Naive thymus-derived CD4-positive, alpha-beta T cell (primary cell): ENCODE measurements around the gene LARGE1. TPM values are rescaled to one million over a fixed set of nuclear protein-coding genes. Genes with fewer than 3 reads are reported as not detected.

Source experiments
- ATAC-seq: fragments of 150-1000 bp; cut with Tn5 transposase; 2 replicates; pipeline ENCODE4 v1.10.0; 2021; ENCODE audit warnings: mild to moderate bottlenecking, moderate library complexity
- CTCF ChIA-PET: fragments of 350-600 bp; sonication (Branson Sonifier 250); formaldehyde crosslinking; loops from one replicate; lab custom pipeline; 2021; ENCODE audit warnings: antibody characterized with exemption; lab: Charles Lee
- POLR2A ChIA-PET: fragments of 350-600 bp; sonication (Branson Sonifier 250); formaldehyde crosslinking; loops from one replicate; lab custom pipeline; 2021; ENCODE audit warnings: antibody characterized with exemption, inconsistent platforms; lab: Charles Lee
- DNase-seq, 9 donors: peaks; one replicate each; pipeline versions ENCODE4 v3.0.0 to v3.0.0-alpha.2; 2020 to 2022; ENCODE audit warnings: mixed read lengths in 1 of 9
- H3K27ac ChIP-seq: one replicate; pipeline ENCODE4 v1.7.0; 2013; ENCODE audit warnings: mild to moderate bottlenecking, low read depth, low read length, moderate library complexity
- H3K27me3 ChIP-seq, 2 donors: one replicate each; pipeline ENCODE4 v1.7.0; 2013; ENCODE audit warnings: low read length in 2 of 2, mild to moderate bottlenecking in 2 of 2, moderate library complexity in 2 of 2; ENCODE audit not compliant: control insufficient read depth in 2 of 2, insufficient read depth in 2 of 2
- H3K36me3 ChIP-seq, 3 experiments: 1 replicate in 2 of 3; 2 replicates in 1 of 3; pipeline ENCODE4 v1.7.0; 2013; ENCODE audit warnings: low read length in 3 of 3, mild to moderate bottlenecking in 3 of 3, moderate library complexity in 1 of 3; ENCODE audit not compliant: insufficient read depth in 3 of 3, control insufficient read depth in 2 of 3
- H3K4me1 ChIP-seq, 2 donors: one replicate each; pipeline ENCODE4 v1.7.0; 2013; ENCODE audit warnings: low read length in 2 of 2, mild to moderate bottlenecking in 2 of 2, moderate library complexity in 1 of 2; ENCODE audit not compliant: control insufficient read depth in 2 of 2, insufficient read depth in 2 of 2
- H3K4me3 ChIP-seq: 2 replicates; pipeline ENCODE4 v1.7.0; 2013; ENCODE audit warnings: mild to moderate bottlenecking, low read length
- H3K9me3 ChIP-seq, 3 experiments: 1 replicate in 2 of 3; 2 replicates in 1 of 3; pipeline ENCODE4 v1.7.0; 2013; ENCODE audit warnings: low read length in 3 of 3; ENCODE audit not compliant: control insufficient read depth in 2 of 3
- H3K27ac Mint-ChIP-seq, 9 donors: one replicate each; pipeline ENCODE4 v1.8.0; 2020 to 2022; ENCODE audit warnings: mixed read lengths in 9 of 9, mild to moderate bottlenecking in 8 of 9, moderate library complexity in 5 of 9, inconsistent platforms in 2 of 9
- H3K27me3 Mint-ChIP-seq, 5 donors: one replicate each; pipeline ENCODE4 v1.8.0; 2021 to 2022; ENCODE audit warnings: mixed read lengths in 5 of 5, mild to moderate bottlenecking in 1 of 5
- H3K36me3 Mint-ChIP-seq, 5 donors: one replicate each; pipeline ENCODE4 v1.8.0; 2020 to 2022; ENCODE audit warnings: mixed read lengths in 5 of 5, mild to moderate bottlenecking in 3 of 5, inconsistent platforms in 1 of 5
- H3K4me1 Mint-ChIP-seq, 7 donors: one replicate each; pipeline ENCODE4 v1.8.0; 2020 to 2022; ENCODE audit warnings: mixed read lengths in 7 of 7, mild to moderate bottlenecking in 3 of 7, inconsistent platforms in 1 of 7
- H3K4me3 Mint-ChIP-seq, 10 donors: one replicate each; pipeline ENCODE4 v1.8.0; 2020 to 2022; ENCODE audit warnings: mild to moderate bottlenecking in 10 of 10, mixed read lengths in 10 of 10, moderate library complexity in 6 of 10, inconsistent platforms in 2 of 10
- H3K9me3 Mint-ChIP-seq, 11 donors: one replicate each; pipeline ENCODE4 v1.8.0; 2020 to 2022; ENCODE audit warnings: mixed read lengths in 11 of 11, mild to moderate bottlenecking in 4 of 11, inconsistent platforms in 1 of 11, moderate library complexity in 1 of 11
- intact Hi-C, 2 donors: fragments of 100-400 bp; cut with micrococcal nuclease; formaldehyde crosslinking; loops; one replicate each; pipeline ENCODE4 v1.15.1; 2023
- polyA plus RNA-seq, 2 donors: library from polyadenylated mRNA; unstranded; fragments of 300-500 nt; fragmentation: Illumina TruSeq; gene quantifications; one replicate each; pipeline ENCODE4 v1.2.3, GENCODE V29; 2021
- total RNA-seq, 6 experiments: library from RNA in 5 of 6; stranded (reverse) in 5 of 6; gene quantifications; 1 replicate in 5 of 6; 2 replicates in 1 of 6; pipeline ENCODE4 v1.2.3 and lab custom pipeline; 2021 to 2026

Gene LARGE1
- total and polyA plus RNA-seq, 7 experiments from 2014 or later: 2.3 to 4.8 (median 3.0) TPM; not detected in 3

GRCh38 chr22:33481550-33481949, 438.7 kb downstream of the LARGE1 start:
- ChIA-PET POLR2A (no interaction called here), CTCF (no interaction called here)
- Histone ChIP-seq H3K4me1 (no peaks in the 10 kb centered on the region), H3K27me3 (no peaks in the 10 kb centered on the region), H3K4me3 (no peak overlapping the region), H3K27ac (no peak overlapping the region), H3K9me3 (no peaks in the 10 kb centered on the region), H3K36me3 (no peaks in the 10 kb centered on the region)
- Mint-ChIP-seq H3K4me3 (no peak overlapping the region), H3K4me1 (no peaks in the 10 kb centered on the region), H3K36me3 (no peaks in the 10 kb centered on the region), H3K9me3 (peaks cover 0 to 7% (median 0%) of the 10 kb centered on the region in 11 donors), H3K27ac (no peak overlapping the region), H3K27me3 (peaks cover 0 to 12% (median 0%) of the 10 kb centered on the region in 5 donors)
- DNase-seq (no peak), ATAC-seq (no peak)
- intact Hi-C loops: no loop called here

- H3K27me3 ChIP-seq: no peaks in the 10 kb centered on the region
- no peaks in the 10 kb centered on the region for H3K4me1 ChIP-seq
- CTCF ChIA-PET: no interaction called here
- Mint-ChIP-seq H3K36me3 (no peaks in the 10 kb centered on the region), H3K27me3 (peaks cover 0 to 3% (median 0%) of the 10 kb centered on the region in 5 donors), H3K4me1 (no peaks in the 10 kb centered on the region), H3K9me3 (peaks cover 0 to 3% (median 0%) of the 10 kb centered on the region in 11 donors), H3K27ac (no peak overlapping the region), H3K4me3 (no peak overlapping the region)
- POLR2A ChIA-PET: no interaction called here
- H3K9me3 ChIP-seq: no peaks in the 10 kb centered on the region
- H3K36me3 ChIP-seq: no peaks in the 10 kb centered on the region
- H3K4me3 ChIP-seq: no peak overlapping the region
- DNase-seq (no peak), ATAC-seq (no peak)
- intact Hi-C loops: no loop called here
- no peak overlapping the region for H3K27ac ChIP-seq
Observed at GRCh38 chr22:33477120-33478111, 442.9 kb downstream of the LARGE1 start.

- Histone ChIP-seq H3K4me3 (no peak overlapping the region), H3K27me3 (no peaks in the 10 kb centered on the region), H3K36me3 (no peaks in the 10 kb centered on the region), H3K9me3 (no peaks in the 10 kb centered on the region), H3K27ac (no peak overlapping the region), H3K4me1 (no peaks in the 10 kb centered on the region)
- CTCF ChIA-PET: no interaction called here
- Mint-ChIP-seq H3K9me3 (peaks cover 0 to 6% (median 0%) of the 10 kb centered on the region in 11 donors), H3K36me3 (no peaks in the 10 kb centered on the region), H3K27me3 (no peaks in the 10 kb centered on the region), H3K4me3 (no peak overlapping the region), H3K4me1 (no peaks in the 10 kb centered on the region), H3K27ac (no peak overlapping the region)
- intact Hi-C loops: no loop called here
- POLR2A ChIA-PET: no interaction called here
- no peak for DNase-seq
- no peak for ATAC-seq
Observed at GRCh38 chr22:33476716-33477115, 443.6 kb downstream of the LARGE1 start.

- POLR2A ChIA-PET: no interaction called here
- H3K4me3 Mint-ChIP-seq: no peak overlapping the region
- CTCF ChIA-PET: no interaction called here
Observed at GRCh38 chr22:33476206-33476605, 444.1 kb downstream of the LARGE1 start.

GRCh38 chr22:33474587-33474986, 445.7 kb downstream of the LARGE1 start:
- no peak for DNase-seq
- peaks cover 0 to 4% (median 0%) of the 10 kb centered on the region in 5 donors for H3K36me3 Mint-ChIP-seq
- H3K27me3 Mint-ChIP-seq: no peaks in the 10 kb centered on the region
- Histone ChIP-seq H3K36me3 (no peaks in the 10 kb centered on the region), H3K4me3 (no peak overlapping the region), H3K27ac (no peak overlapping the region), H3K9me3 (no peaks in the 10 kb centered on the region), H3K4me1 (no peaks in the 10 kb centered on the region), H3K27me3 (no peaks in the 10 kb centered on the region)
- ChIA-PET POLR2A (no interaction called here), CTCF (no interaction called here)
- ATAC-seq: no peak
- intact Hi-C loops: no loop called here
- H3K27ac Mint-ChIP-seq: no peak overlapping the region
- no peaks in the 10 kb centered on the region for H3K4me1 Mint-ChIP-seq
- no peak overlapping the region for H3K4me3 Mint-ChIP-seq
- peaks cover 0 to 10% (median 2%) of the 10 kb centered on the region in 11 donors for H3K9me3 Mint-ChIP-seq

More at GRCh38 chr22:33476206-33476605, 444.1 kb downstream of the LARGE1 start:
- no peak overlapping the region for H3K27ac Mint-ChIP-seq
- Histone ChIP-seq H3K27me3 (no peaks in the 10 kb centered on the region), H3K27ac (no peak overlapping the region), H3K4me3 (no peak overlapping the region), H3K9me3 (no peaks in the 10 kb centered on the region), H3K36me3 (no peaks in the 10 kb centered on the region), H3K4me1 (no peaks in the 10 kb centered on the region)
- DNase-seq (no peak), ATAC-seq (no peak)
- intact Hi-C loops: no loop called here
- H3K36me3 Mint-ChIP-seq: no peaks in the 10 kb centered on the region
- peaks cover 0 to 6% (median 0%) of the 10 kb centered on the region in 11 donors for H3K9me3 Mint-ChIP-seq
- no peaks in the 10 kb centered on the region for H3K4me1 Mint-ChIP-seq
- H3K27me3 Mint-ChIP-seq: no peaks in the 10 kb centered on the region

GRCh38 chr22:33472462-33473344, 447.6 kb downstream of the LARGE1 start:
- Histone ChIP-seq H3K36me3 (no peaks in the 10 kb centered on the region), H3K9me3 (no peaks in the 10 kb centered on the region), H3K27me3 (no peaks in the 10 kb centered on the region), H3K4me1 (no peaks in the 10 kb centered on the region), H3K27ac (no peak overlapping the region), H3K4me3 (no peak overlapping the region)
- Mint-ChIP-seq H3K27me3 (peaks cover 0 to 7% (median 0%) of the 10 kb centered on the region in 5 donors), H3K4me1 (no peaks in the 10 kb centered on the region), H3K27ac (no peak overlapping the region), H3K9me3 (peaks cover 0 to 10% (median 3%) of the 10 kb centered on the region in 11 donors), H3K36me3 (peaks cover 0 to 4% (median 0%) of the 10 kb centered on the region in 5 donors), H3K4me3 (no peak overlapping the region)
- intact Hi-C loops: no loop called here
- CTCF ChIA-PET: interaction anchor here (0.6 kb wide), 1 partner anchor 10 kb away, joined by 3 read pairs; no protein-coding TSS in a partner anchor
- no peak for ATAC-seq
- no peak for DNase-seq
- POLR2A ChIA-PET: no interaction called here
